Endothelial cell of umbilical vein (primary cell): ENCODE results near the gene LMTK2.

Experiments used
- EZH2 ChIP-seq: IDR thresholded peaks from 2 replicates; pipeline ENCODE4 v1.6.1; 2012; ENCODE audit warnings: borderline replicate concordance, low read depth, mild to moderate bottlenecking, moderate library complexity, low read length, inconsistent platforms; ENCODE audit not compliant: severe bottlenecking
- JUN ChIP-seq: IDR thresholded peaks from 2 replicates; pipeline ENCODE4 v1.6.1; 2011; ENCODE audit warnings: borderline replicate concordance, low read depth; ENCODE audit not compliant: insufficient read length, insufficient read depth
- POLR2A ChIP-seq: IDR thresholded peaks from 2 replicates; pipeline ENCODE4 v1.6.1; 2012; ENCODE audit warnings: low read depth, mild to moderate bottlenecking, control low read depth, low read length
- POLR2AphosphoS5 ChIP-seq: IDR thresholded peaks from 2 replicates; pipeline ENCODE4 v1.6.1; 2012; ENCODE audit warnings: low read depth, mild to moderate bottlenecking, control low read depth, low read length, moderate library complexity; ENCODE audit not compliant: insufficient read depth
- TF ChIP-seq, protein P1 (sequence below), 2 donors: IDR thresholded peaks; 1 replicate in 1 of 2; 2 replicates in 1 of 2; pipeline ENCODE4 v1.5.1; 2011; ENCODE audit warnings: low read length in 2 of 2, mild to moderate bottlenecking in 2 of 2, moderate library complexity in 2 of 2, control low read depth in 1 of 2, inconsistent platforms in 1 of 2, low read depth in 1 of 2; ENCODE audit not compliant: insufficient read depth in 1 of 2; ENCODE audit errors: extremely low read depth in 1 of 2
- TF ChIP-seq, protein P2 (sequence below): IDR thresholded peaks from 2 replicates; pipeline ENCODE4 v1.6.1; 2011; ENCODE audit not compliant: insufficient read depth, insufficient read length

DNA sequence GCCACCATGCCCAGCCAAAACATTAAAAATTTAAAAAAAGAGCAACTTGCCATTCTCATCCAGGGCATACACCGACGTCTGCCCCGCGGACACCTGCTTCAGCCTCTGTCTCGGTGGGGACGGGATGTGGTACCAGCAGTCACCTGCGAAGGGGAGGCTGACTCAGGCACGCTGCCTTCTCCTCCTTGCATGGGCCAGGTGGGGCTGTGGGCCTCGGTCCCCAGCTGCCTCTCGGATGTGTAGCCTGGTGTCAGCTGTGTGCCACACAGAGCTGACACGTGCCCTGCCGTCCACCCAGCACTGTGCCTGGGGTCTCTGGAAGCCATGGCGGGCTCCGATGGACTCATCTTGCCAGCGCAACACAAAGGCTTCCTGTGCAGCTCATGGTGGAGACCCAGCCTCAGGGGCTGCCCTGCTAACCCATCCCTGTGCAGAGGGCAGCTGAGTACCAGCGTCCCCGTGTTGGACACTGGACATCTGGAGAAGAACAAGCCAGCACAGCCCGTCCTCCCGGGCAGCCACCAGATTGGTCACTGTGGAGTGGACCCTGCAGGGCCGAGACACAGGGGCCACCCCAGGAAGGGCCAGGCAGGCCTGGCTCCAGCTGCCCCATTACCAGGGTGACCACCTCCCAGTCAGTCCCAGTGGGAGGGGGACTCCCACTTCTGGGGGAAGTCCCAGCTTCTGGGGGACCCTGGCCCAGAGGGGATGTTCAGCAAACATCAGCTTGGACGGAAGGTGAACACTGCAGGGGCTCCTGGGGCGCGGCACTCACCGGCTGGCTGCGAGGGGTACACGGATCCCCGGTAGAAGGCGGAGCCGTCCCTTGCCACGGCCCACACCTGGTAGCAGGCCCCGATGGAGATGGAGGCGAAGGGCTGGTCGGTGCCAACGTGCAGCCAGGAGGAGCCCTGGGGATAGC lies 115.2 kb downstream of the LMTK2 start:
- TF ChIP-seq, protein P1, sequence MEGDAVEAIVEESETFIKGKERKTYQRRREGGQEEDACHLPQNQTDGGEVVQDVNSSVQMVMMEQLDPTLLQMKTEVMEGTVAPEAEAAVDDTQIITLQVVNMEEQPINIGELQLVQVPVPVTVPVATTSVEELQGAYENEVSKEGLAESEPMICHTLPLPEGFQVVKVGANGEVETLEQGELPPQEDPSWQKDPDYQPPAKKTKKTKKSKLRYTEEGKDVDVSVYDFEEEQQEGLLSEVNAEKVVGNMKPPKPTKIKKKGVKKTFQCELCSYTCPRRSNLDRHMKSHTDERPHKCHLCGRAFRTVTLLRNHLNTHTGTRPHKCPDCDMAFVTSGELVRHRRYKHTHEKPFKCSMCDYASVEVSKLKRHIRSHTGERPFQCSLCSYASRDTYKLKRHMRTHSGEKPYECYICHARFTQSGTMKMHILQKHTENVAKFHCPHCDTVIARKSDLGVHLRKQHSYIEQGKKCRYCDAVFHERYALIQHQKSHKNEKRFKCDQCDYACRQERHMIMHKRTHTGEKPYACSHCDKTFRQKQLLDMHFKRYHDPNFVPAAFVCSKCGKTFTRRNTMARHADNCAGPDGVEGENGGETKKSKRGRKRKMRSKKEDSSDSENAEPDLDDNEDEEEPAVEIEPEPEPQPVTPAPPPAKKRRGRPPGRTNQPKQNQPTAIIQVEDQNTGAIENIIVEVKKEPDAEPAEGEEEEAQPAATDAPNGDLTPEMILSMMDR (IDR thresholded peaks at IDR 0.05; ENCODE audit: extremely low read depth in 1 of 2, insufficient read depth in 1 of 2, low read depth in 1 of 2, low read length in 2 of 2): no peak
- TF ChIP-seq POLR2AphosphoS5: no peak
- no peak for TF ChIP-seq POLR2A
- TF ChIP-seq EZH2: no peak
- no peak for TF ChIP-seq JUN
- TF ChIP-seq, protein P2, sequence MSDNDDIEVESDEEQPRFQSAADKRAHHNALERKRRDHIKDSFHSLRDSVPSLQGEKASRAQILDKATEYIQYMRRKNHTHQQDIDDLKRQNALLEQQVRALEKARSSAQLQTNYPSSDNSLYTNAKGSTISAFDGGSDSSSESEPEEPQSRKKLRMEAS: no peak
